Hematopoietic multipotent progenitor cell treated with erythropoietin and hydrocortisone succinate and interleukin-3 and kit ligand, for 15 days (in vitro differentiated cells): ENCODE data around the gene CPLANE1.

Experiments used
- DNase-seq: peaks from one replicate; pipeline ENCODE4 v3.0.0-alpha.2; 2015; ENCODE audit warnings: low spot score

CPLANE1 gene

GRCh38 chr5:37063739-37064138 is 185.4 kb downstream of the CPLANE1 start:
- no peak for DNase-seq

- DNase-seq: no peak
These were observed 189.1 kb downstream of the CPLANE1 start for GRCh38 chr5:37060030-37060429.

GRCh38 chr5:37056762-37057161 is 192.4 kb downstream of the CPLANE1 start:
- no peak for DNase-seq
